ENCODE measurements around the gene CENPB. TPM values are rescaled to one million over a fixed set of nuclear protein-coding genes. Genes with fewer than 3 reads are reported as not detected.

The CENPB gene
- total and polyA plus RNA-seq, 2 of the 4 experiments (the other 2 are of a cell fraction): 45.7 to 59.1 TPM

DNA sequence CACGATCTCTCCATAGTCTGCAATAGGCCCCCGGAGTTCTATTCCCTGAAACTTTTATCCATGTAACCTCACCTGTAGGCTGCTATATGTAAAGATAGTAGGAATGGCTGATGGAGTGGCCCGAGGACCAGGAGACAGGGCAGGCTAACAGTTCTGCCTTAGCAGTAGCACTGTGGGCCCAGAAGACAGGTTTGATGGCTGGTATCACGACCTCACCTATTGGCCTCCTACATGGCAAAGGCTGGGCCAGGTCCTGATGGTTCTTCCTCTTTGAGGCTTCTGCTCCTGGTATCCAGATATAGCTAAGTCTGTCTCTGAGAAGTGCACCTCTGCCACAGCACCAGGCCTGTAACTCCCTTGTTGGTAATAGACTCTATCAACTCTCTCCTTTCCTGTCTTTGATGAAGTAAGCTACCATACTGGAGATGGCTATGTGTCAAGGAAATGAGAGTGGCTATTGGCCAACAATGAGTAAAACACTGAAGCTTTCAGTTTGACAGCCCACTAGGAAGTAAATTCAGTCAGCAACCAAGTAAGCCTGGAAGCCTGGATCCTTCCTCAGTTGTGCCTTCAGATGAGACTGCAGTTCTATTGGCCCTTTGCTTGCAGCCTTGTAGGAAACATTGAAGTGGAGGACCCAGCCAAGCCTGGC is 11.0 kb downstream of the CENPB start (continued):
- TF ChIP-seq, protein P1, sequence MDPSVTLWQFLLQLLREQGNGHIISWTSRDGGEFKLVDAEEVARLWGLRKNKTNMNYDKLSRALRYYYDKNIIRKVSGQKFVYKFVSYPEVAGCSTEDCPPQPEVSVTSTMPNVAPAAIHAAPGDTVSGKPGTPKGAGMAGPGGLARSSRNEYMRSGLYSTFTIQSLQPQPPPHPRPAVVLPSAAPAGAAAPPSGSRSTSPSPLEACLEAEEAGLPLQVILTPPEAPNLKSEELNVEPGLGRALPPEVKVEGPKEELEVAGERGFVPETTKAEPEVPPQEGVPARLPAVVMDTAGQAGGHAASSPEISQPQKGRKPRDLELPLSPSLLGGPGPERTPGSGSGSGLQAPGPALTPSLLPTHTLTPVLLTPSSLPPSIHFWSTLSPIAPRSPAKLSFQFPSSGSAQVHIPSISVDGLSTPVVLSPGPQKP (IDR thresholded peaks at IDR 0.05; ENCODE audit: borderline replicate concordance, low read depth, low read length): no peak
- no peak for TF ChIP-seq CEBPB (IDR thresholded peaks at IDR 0.05; ENCODE audit: low read depth, low read length)
- TF ChIP-seq POLR2A (IDR thresholded peaks at IDR 0.05; ENCODE audit: low read depth, low read length): no peak

DNA sequence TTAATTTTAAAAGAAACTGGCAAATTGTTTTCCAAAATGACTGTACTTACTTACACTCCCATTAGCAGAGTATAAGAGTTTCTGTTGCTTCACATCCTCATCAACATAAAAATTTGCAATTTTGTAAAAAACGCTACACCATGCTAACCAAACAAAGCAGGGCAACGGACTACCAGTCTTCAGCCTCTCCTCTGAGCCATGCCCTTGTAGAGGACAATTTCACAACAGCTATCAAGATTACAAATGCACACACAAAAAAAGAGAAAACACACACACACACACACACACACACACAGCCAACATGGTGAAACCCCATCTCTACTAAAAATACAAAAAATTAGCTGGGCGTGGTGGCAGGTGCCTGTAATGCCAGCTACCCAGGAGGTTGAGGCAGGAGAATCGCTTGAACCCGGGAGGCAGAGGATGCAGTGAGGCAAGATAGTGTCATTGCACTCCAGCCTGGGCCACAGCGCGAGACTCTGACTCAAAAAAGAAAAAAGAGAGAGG is 14.9 kb downstream of the CENPB start:
- WGBS, 2 experiments (ENCODE audit: extremely low coverage in 2 of 2, insufficient read length in 1 of 2): no CpG with 5 or more reads among the region's 7 CpGs

More for the DNA sequence above, 14.9 kb downstream of the CENPB start:
- Histone ChIP-seq H2AK9ac (replicated peaks; ENCODE audit: low read depth, low read length, poor library complexity) (no peak overlapping the region), H2BK5ac (ENCODE audit: low read depth, low read length, poor library complexity, severe bottlenecking) (no peak overlapping the region), H3K18ac (ENCODE audit: low read depth, low read length) (no peak overlapping the region), H3K9me1 (ENCODE audit: insufficient read depth, low read length) (no peaks in the 10 kb centered on the region; the same call in 1 of the 2 replicates), H2AFZ (replicated peaks; ENCODE audit: low read length, poor library complexity) (no peak overlapping the region), H3K4me3 (ENCODE audit: insufficient read depth, low read depth, low read length) (no peak overlapping the region), H2BK120ac (ENCODE audit: low read depth, low read length) (no peak overlapping the region), H3K36me3 (ENCODE audit: control insufficient read depth, insufficient read depth, low read length) (no peaks in the 10 kb centered on the region), H2BK20ac (ENCODE audit: low read depth, low read length) (no peak overlapping the region), H3K79me1 (ENCODE audit: low read depth in 1 of 2, low read length in 2 of 2) (peaks cover 7 to 9% of the 10 kb centered on the region in 2 experiments), H4K5ac (ENCODE audit: low read depth, low read length) (no peak overlapping the region), H3K4me2 (ENCODE audit: low read depth, low read length) (no peak overlapping the region), H3K4ac (ENCODE audit: low read depth, low read length) (no peak overlapping the region), H3K9ac (ENCODE audit: low read depth, low read length) (no peak overlapping the region), H3K56ac (ENCODE audit: extremely low read depth, insufficient read depth, low read length) (no peak overlapping the region), H3K23ac (ENCODE audit: low read depth, low read length) (no peak overlapping the region), H4K91ac (ENCODE audit: insufficient read depth, low read depth, low read length) (no peak overlapping the region), H3K9me3 (ENCODE audit: control insufficient read depth, insufficient read depth, low read length) (no peaks in the 10 kb centered on the region), H4K8ac (ENCODE audit: low read depth in 2 of 2, low read length in 2 of 2) (no peak overlapping the region), H3K27me3 (ENCODE audit: control insufficient read depth, insufficient read depth, low read length) (no peaks in the 10 kb centered on the region), H4K20me1 (ENCODE audit: insufficient read depth, low read length) (no peaks in the 10 kb centered on the region; the same call in 1 of the 2 replicates), H2AK5ac (ENCODE audit: low read depth, low read length) (0 out of 2 replicates have a peak overlapping the region, but pooled peaks have one; percentile 17), H3K4me1 (ENCODE audit: control insufficient read depth, insufficient read depth, low read length) (peaks cover 8% of the 10 kb centered on the region), H3K14ac (replicated peaks; ENCODE audit: low read depth, low read length) (no peak overlapping the region), H3K27ac (ENCODE audit: insufficient read depth, low read length) (no peak overlapping the region), H2BK15ac (ENCODE audit: low read depth, low read length) (no peak overlapping the region)
- DNase-seq: no peak
- TF ChIP-seq, protein P2, sequence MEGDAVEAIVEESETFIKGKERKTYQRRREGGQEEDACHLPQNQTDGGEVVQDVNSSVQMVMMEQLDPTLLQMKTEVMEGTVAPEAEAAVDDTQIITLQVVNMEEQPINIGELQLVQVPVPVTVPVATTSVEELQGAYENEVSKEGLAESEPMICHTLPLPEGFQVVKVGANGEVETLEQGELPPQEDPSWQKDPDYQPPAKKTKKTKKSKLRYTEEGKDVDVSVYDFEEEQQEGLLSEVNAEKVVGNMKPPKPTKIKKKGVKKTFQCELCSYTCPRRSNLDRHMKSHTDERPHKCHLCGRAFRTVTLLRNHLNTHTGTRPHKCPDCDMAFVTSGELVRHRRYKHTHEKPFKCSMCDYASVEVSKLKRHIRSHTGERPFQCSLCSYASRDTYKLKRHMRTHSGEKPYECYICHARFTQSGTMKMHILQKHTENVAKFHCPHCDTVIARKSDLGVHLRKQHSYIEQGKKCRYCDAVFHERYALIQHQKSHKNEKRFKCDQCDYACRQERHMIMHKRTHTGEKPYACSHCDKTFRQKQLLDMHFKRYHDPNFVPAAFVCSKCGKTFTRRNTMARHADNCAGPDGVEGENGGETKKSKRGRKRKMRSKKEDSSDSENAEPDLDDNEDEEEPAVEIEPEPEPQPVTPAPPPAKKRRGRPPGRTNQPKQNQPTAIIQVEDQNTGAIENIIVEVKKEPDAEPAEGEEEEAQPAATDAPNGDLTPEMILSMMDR (conservative IDR thresholded peaks at IDR 0.05; ENCODE audit: low read depth, low read length): no peak
- TF ChIP-seq MAFK (IDR thresholded peaks at IDR 0.05; ENCODE audit: low read depth, low read length) (no peak), MXI1 (IDR thresholded peaks at IDR 0.05; ENCODE audit: borderline replicate concordance, low read depth, low read length) (no peak), CHD1 (IDR thresholded peaks at IDR 0.05; ENCODE audit: low read depth, low read length) (no peak), RAD21 (IDR thresholded peaks at IDR 0.05; ENCODE audit: low read length) (no peak), CEBPB (IDR thresholded peaks at IDR 0.05; ENCODE audit: low read depth, low read length) (no peak), NFE2L2 (IDR thresholded peaks at IDR 0.05; ENCODE audit: low read depth, low read length) (no peak), RFX5 (IDR thresholded peaks at IDR 0.05; ENCODE audit: low read depth, low read length) (no peak), FOS (IDR thresholded peaks at IDR 0.05; ENCODE audit: low read depth, low read length) (no peak), SMC3 (IDR thresholded peaks at IDR 0.05; ENCODE audit: low read depth, low read length) (no peak)
- TF ChIP-seq, protein P3, sequence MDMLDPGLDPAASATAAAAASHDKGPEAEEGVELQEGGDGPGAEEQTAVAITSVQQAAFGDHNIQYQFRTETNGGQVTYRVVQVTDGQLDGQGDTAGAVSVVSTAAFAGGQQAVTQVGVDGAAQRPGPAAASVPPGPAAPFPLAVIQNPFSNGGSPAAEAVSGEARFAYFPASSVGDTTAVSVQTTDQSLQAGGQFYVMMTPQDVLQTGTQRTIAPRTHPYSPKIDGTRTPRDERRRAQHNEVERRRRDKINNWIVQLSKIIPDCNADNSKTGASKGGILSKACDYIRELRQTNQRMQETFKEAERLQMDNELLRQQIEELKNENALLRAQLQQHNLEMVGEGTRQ (IDR thresholded peaks at IDR 0.05; ENCODE audit: low read depth, low read length): no peak
- dilution Hi-C loops (cut with HindIII; ENCODE audit: low sequenced_read_pairs, unreplicated experiment): no loop called here
- intact Hi-C loops (cut with micrococcal nuclease): no loop called here
- no TSS peak for BruUV-seq (replicated peaks)
- CTCF ChIA-PET: no interaction called here
- POLR2A ChIA-PET (ENCODE audit: unreplicated experiment): no interaction called here
- ATAC-seq (ENCODE audit: low read depth): no peak
- in situ Hi-C loops (cut with MboI; ENCODE audit: low sequenced_read_pairs): no loop called here

All from IMR-90 (cell line).